Fibroblast of skin of left quadriceps (primary cell): ENCODE data around the gene DYSF.

Source experiments
- DNase-seq, 2 experiments: peaks; one replicate each; pipeline ENCODE4 v3.0.0-alpha.2; 2013; ENCODE audit warnings: low read depth in 2 of 2

Gene DYSF

GRCh38 chr2:71706121-71706520 lies 252.8 kb downstream of the DYSF start:
- DNase-seq, result no peak

DNA sequence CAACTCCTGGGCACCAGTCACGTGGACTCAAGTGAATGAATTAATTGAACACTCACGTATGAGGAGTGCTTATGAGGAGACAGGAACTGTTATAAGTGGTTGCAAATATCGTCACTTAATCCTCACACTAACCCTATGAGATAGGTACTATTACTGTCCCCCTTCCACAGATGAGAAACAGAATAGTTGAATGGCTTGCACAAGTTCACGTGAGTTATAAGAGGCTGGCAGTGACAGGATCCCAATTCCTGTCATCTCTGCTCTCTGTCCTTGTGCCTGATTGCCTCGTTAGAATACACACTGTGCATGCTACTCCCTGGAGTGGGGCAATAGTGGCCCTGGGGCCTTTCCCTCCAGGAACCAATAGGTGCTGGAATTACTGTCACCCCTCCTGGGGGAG lies 253.5 kb downstream of the DYSF start:
- DNase-seq, result no peak

GRCh38 chr2:71710367-71711132 lies 257.2 kb downstream of the DYSF start:
- no peak for DNase-seq

DNA sequence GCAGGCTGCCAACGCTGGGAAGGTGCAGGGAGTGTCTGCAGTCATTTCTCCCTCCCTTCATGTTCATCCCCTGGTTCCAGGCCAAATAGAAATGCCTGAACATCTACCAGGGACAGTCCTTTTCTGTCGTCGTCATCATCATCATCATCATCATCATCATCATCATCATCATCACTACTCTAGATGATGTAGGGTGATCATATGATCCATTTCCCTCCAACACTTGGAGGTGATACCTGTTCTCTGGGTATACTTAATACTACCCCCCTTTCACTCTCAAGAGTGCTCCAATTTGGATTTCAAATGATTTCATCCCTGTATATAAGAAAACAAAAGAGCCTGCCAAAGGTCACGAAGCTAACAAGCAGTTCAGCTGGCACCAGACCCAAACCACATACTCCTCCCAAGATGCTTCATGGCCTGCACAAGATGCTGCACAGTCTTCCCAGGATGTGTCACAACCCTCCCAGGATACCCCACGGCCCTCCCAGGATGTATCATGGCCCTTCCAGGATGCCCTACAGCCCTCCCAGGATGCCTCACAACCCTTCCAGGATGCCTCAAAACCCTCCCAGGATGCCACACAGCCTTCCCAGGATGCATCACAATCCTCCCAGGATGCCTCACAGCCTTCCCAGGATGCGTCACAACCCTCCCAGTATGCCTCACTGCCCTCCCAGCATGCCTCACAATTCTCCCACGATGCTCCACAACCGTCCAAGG lies 257.9 kb downstream of the DYSF start:
- no peak for DNase-seq

DNA sequence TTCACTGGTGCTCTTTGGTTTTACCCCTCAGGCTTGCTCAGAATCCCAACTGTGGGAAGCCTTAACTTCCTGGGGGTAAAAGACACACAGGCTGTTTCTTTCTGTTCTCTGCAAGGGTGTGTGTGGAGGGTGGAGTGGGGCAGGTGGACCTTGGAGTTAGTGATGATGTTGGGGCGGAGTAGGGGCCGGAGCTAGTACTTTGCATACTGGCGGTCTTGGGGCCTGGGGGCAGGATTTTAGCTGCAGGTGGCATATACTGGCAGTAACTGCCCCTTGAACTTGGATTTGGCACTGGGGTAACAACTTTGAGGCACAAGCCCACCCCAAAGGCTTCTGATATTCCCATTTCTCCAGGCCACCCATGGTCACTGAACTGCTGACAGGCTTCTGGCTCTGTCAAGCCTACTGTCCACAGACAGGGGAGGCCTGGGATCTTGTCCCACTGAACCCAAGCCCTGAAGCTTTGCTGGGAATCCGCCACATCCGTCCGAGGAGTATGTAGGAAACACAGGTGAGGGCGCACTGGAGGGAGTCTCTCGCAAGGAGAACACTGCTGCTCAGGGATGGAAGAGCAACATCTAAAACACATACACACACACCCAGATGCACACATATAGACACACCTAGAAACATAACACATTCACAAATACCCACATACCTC lies 258.9 kb downstream of the DYSF start:
- no peak for DNase-seq

- DNase-seq, result no peak
These were observed 260.5 kb downstream of the DYSF start for GRCh38 chr2:71713581-71714580.

DNA sequence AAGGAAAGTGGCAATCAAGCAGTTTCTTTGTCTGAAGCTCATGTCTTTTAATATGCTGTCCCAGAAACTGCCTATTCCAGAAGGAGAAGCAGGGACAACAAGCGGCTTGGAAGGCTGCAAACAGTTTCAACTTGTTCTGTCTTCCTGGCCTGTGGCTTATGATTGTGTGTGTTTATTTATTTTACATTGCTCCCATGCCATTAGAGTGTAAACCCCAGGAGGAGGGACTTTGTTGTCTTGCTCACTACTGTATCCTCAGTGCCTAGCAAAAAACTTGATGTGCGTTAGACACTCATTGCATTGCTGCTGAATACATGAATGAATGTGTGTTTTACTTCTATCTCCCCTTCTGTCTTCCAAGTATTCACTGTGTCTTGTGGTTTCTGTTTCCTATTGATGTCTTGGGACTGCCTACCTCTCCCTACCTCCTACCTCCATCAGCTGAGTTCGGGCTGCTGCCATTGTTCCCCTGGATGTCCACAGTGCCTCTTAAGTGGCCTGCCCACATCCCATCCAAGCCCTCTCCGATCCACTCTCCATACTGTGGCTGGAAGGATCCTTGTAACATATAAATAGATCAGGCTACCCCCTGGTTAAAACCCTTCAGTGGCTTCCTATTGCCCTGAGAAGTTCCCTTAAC lies 261.4 kb downstream of the DYSF start:
- DNase-seq, result no peak

DNA sequence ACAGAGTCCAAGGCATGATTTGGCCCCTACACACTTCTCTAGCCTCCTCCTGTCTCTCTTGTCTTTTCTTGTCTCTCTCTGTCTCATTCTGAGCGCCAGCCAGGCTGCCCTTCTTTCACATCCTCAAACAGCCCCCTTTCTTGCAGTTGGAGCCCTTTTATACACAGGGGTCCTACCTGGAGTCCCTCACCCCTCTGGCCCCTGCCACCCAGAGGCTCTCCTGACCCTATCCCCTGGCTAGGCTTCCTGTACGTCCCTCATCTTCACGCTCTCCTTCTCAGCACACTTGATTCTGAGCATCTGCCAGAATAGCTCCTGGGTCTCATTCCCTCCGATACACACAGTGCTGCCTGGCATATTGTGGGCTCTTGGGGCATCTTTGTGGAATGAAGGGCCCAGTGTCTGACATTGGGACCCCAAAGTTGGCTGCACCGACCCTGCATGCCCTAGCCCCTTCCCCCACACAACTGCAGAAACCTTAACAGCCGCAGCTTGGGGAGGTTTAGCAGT lies 261.9 kb downstream of the DYSF start:
- no peak for DNase-seq

- no peak for DNase-seq
These were observed 262.8 kb downstream of the DYSF start for GRCh38 chr2:71715951-71716696.

DNA sequence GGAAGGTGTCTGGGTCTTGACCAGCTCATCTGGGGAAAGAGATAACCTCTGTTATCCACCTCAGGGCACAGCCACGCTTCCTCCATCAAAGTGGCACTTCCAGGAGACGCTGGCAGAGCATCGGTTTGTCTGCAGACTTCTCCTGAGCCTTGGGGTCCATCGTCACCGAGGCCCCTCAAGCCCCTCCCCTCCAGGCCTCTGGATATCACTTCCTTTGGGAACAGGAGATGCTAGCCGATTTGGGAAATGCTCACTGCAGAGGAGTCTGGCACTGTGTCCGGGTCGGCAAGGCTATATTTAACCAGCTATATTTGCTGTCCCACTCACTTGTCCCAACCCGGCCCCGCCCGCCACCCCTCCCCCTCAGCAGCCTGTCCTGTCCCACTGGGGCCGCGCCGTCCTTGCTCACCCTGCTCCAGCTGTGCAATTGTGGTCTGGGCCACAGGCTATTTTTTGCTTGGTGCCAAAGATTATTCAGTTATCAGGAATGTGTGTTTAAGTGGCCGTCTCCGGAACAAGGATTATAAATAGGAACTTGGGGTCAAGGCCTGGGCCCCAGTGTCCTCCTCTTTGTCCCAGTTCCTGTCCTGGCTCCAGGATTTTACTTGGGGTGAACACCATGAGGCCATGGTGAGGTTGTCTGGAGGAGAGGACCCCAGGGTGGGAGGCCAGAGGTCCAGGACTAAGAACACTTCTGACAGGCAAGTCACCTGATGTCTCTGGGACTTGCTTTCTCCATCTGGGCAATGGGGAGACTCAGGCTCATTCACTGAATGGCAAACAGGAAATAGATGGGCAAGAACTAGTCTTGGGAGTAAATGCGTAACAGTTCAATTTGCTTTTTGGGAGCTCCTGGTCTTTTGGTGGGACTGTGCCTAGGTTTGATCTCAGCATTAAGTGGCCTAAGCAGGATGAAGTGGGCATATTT lies 263.6 kb downstream of the DYSF start:
- no peak for DNase-seq

DNA sequence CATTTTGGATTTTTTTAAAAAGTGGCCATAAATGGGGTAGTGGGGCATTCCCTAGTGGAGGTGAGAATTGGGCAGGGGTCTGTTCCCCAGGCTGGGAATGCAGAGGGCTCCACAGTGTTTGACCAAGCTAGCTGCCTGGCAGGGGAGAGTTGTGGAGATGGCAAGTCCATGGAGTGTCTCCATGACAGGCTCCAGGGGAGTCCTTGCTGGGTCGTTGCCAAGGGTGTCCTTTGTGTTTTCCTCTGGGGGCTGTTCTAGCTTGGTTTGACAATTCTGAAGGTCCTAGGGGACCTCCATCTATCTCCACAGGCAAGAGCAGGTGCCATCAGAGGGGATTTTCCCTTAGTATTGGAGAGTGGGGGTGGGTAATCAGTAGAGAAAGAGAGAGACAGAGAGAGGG lies 265.3 kb downstream of the DYSF start:
- no peak for DNase-seq

DNA sequence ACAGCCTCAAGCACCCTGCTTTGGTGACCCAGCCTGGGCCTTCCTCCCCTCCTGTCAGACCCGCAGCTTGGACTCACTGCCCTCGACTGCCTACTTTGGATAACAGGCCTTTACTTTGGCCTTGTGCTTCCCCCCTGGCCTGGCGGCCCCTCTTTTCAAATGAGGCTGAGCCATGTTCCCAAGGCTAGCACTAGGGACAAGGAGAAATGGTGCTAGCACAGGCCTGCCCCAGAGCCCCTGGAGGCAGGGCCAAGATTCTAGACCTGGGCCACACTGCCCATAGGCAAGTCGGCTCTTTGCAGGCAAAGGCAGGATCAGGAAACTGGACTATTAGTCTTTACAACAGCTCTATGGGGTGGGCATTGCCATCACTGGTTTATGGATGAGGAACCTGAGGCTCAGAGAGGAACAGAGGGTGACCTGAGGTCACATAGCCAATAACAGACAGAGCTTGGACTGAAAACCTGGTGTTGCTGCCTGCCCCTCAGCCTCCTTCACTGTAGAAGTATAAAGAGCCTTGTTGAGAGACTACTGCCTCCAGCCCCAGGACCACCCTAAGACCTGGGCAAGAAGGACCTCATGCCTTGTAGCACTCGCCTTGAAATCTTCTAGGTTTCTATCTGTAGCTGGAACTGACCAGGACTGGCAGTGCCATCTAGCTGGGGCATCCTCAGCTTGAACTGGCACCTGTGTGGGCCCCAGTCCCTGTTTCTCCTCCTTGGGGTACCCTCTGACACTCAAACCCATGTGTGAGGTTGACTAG lies 266.3 kb downstream of the DYSF start:
- no peak for DNase-seq

DNA sequence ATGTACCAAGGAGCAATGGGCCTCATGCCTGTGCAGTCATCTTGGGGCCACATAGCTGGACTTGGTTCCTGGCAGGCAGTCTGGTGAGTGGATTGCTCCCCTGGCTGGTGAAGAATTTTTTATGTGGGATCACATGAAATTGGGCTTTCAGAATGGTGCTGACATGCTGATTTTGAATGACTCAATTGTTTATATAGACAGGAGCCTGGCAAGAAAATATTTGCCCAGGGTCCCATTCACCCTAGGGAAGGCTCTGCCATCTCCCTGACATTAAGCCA lies 266.9 kb downstream of the DYSF start:
- no peak for DNase-seq

DNA sequence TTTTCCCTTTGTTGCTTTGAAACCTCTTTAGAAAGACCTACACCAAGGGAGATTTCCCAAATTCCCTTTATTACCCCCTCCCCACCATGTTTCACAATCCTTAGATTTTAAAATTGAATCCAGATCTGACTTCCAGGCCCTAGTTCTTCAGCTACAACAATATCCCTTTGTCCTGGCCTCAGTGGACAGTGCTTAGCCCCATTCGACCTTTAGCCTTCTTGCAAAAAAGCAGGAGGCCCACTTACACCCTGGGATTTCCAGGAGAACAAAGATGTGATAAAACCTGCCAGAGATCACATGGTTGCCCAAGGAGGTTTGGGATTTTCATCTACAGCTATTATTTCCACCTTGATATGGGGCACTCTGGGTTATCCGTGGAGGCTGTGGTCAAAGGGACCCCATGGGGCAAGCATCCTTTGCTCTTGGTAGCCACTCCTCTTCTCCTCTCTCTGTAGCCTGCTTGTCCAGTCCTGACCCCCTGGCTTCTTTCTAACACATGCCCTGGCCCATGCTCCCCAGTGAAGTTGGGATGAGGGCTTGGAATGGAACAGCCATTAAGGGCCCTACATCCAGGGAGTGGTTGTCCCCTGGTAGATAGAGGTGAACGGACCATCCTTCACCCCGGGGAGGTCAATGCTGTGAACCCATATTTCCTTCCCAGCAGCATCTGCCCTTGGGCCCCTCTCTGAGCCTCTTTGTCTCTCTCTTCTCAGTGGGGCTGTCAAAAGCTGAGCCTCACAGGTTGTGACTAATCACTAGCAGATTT lies 267.4 kb downstream of the DYSF start:
- DNase-seq, result no peak

DNA sequence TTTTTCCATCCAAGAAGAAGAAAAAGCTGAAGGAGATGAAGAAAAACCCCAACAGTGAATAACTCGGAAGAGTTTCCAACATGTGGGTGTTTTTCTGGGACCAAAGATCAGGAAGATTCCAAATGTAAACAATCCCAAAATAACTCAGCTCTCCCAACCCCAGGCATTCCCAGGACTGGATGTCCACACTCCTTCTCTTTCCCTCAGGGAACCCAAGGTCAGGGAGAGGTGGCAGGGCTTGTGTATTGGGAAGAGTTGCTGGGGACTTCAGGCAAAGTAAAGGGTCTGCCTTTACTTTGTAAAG lies 268.0 kb downstream of the DYSF start:
- peak; percentile 13 to 27 for DNase-seq

DNA sequence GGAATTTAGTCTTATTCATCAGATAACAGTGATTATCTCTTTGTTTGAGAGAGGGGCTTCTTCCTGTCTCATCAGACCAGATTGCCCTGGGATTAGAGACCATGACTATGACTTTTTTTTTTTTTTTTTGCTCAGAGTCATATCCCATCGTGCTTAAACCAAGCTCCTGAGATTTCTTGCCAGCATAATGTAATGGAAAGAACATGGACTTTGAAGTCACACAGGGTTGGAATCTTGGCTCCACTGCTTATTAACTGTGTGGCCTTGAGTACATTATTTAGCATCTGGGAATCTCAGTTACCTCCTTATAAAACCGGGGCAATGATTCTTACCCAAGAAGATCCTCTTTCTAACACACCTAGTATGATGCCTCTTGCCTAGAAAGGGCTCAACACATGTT lies 268.3 kb downstream of the DYSF start:
- DNase-seq, result no peak

DNA sequence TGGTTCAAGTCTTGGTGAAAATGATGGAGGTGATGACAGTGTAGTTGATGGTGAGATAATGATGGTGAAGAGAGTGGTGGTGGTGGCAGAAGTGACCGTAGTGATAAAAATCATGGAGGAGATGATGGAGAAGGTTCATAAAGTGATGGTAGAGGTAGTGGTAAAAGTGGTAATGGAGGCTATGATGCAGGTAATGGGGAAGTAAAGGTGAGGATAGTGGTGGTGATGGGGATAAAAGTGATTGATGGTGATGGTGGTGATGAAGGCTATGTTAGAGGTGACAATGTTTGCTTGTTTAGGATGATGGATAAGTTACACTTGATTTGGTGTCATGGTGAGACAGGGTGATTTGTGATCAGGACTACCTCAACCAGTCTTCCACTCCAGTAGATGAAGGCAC lies 268.9 kb downstream of the DYSF start:
- no peak for DNase-seq

GRCh38 chr2:71724793-71725192 lies 271.4 kb downstream of the DYSF start:
- DNase-seq, result no peak
